ENCODE measurements around the gene APBB2.

Gene APBB2

DNA sequence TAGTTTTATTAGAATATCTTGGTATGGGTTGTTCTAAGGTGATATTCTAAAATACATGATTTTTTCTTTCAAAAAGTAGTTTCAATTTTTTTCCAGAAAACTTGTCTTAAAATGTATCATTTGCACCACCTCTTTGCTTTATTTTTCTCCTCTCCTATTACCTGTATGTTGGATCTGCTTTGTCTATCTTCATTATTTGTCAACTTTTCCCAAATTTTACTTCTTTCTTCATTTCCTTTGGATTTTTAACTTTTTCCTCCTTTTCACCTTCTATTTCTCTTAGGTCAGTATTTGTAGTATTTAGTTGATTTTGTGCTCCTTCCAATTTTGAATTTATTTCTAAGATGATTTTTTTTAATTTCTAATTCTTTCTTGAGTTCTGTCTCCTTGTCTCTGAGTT, 169.6 kb downstream of the APBB2 start:
- TF ChIP-seq MYC (IDR thresholded peaks at IDR 0.05; ENCODE audit: low read depth, low read length) (no peak), CTCF (IDR thresholded peaks at IDR 0.05; ENCODE audit: low read depth, low read length) (no peak), POLR2A (IDR thresholded peaks at IDR 0.05; ENCODE audit: extremely low read depth, insufficient read length) (no peak), MAX (IDR thresholded peaks at IDR 0.05; ENCODE audit: low read depth, low read length) (no peak)
- DNase-seq (ENCODE audit: low read depth), result no peak
- H3K4me3 ChIP-seq (ENCODE audit: low read depth, low read length), result no peak overlapping the region

GRCh38 chr4:41044165-41044564, 170.2 kb downstream of the APBB2 start:
- no peak overlapping the region for H3K4me3 ChIP-seq (ENCODE audit: low read depth, low read length)
- TF ChIP-seq MAX (IDR thresholded peaks at IDR 0.05; ENCODE audit: low read depth, low read length) (no peak), MYC (IDR thresholded peaks at IDR 0.05; ENCODE audit: low read depth, low read length) (no peak), POLR2A (IDR thresholded peaks at IDR 0.05; ENCODE audit: extremely low read depth, insufficient read length) (no peak), CTCF (IDR thresholded peaks at IDR 0.05; ENCODE audit: low read depth, low read length) (no peak)
- DNase-seq (ENCODE audit: low read depth), result no peak

DNA sequence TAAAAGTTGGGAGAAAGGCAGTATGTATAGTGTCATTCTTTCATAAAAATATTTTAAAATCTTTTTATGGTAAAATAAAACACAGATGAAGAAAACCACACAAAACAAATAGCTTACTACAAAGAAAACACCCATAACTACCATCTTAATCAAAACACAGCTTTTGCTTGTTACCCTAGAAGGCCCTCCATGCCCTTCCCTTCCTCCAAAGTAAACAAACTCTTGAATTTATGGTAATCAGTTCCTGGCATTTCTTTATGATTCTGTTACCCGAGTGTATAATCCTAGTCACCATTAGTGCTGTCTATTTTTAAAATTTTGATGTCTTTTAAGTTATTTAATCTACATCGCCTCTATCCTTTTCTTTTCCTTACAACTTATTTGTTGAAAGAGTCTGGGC, 170.9 kb downstream of the APBB2 start:
- no peak for TF ChIP-seq MYC (IDR thresholded peaks at IDR 0.05; ENCODE audit: low read depth, low read length)
- TF ChIP-seq CTCF (IDR thresholded peaks at IDR 0.05; ENCODE audit: low read depth, low read length), result no peak
- TF ChIP-seq POLR2A (IDR thresholded peaks at IDR 0.05; ENCODE audit: extremely low read depth, insufficient read length), result no peak
- no peak for TF ChIP-seq MAX (IDR thresholded peaks at IDR 0.05; ENCODE audit: low read depth, low read length)
- H3K4me3 ChIP-seq (ENCODE audit: low read depth, low read length), result no peak overlapping the region
- no peak for DNase-seq (ENCODE audit: low read depth)

GRCh38 chr4:41041551-41041950, 172.8 kb downstream of the APBB2 start:
- TF ChIP-seq POLR2A (IDR thresholded peaks at IDR 0.05; ENCODE audit: extremely low read depth, insufficient read length) (no peak), MAX (IDR thresholded peaks at IDR 0.05; ENCODE audit: low read depth, low read length) (no peak), MYC (IDR thresholded peaks at IDR 0.05; ENCODE audit: low read depth, low read length) (no peak), CTCF (IDR thresholded peaks at IDR 0.05; ENCODE audit: low read depth, low read length) (no peak)
- no peak overlapping the region for H3K4me3 ChIP-seq (ENCODE audit: low read depth, low read length)
- no peak for DNase-seq (ENCODE audit: low read depth)

DNA sequence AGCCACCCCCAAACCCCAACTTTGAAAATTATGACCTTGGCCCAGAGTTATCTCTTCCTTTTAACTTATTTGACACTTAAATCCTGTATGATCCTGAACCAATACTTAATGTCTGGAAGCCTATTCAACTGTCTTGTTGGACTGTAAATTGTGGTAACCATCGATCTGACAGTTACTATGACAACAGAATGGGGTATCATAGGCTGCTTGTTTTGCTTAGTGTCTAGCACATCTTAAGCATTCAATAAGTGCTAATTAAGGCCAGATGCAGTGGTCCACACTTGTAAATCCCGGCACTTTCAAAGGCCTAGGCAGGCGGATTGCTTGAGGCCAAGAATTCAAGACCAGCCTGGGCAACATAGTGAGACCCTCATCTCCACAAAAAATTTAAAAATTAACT, 175.0 kb downstream of the APBB2 start:
- DNase-seq (ENCODE audit: low read depth), result no peak
- no peak for TF ChIP-seq MYC (IDR thresholded peaks at IDR 0.05; ENCODE audit: low read depth, low read length)
- no peak for TF ChIP-seq POLR2A (IDR thresholded peaks at IDR 0.05; ENCODE audit: extremely low read depth, insufficient read length)
- TF ChIP-seq CTCF (IDR thresholded peaks at IDR 0.05; ENCODE audit: low read depth, low read length), result no peak
- TF ChIP-seq MAX (IDR thresholded peaks at IDR 0.05; ENCODE audit: low read depth, low read length), result no peak

GRCh38 chr4:41038304-41038703, 176.0 kb downstream of the APBB2 start:
- no peak for DNase-seq (ENCODE audit: low read depth)
- no peak overlapping the region for H3K4me3 ChIP-seq (ENCODE audit: low read depth, low read length)
- TF ChIP-seq CTCF (IDR thresholded peaks at IDR 0.05; ENCODE audit: low read depth, low read length) (no peak), MAX (IDR thresholded peaks at IDR 0.05; ENCODE audit: low read depth, low read length) (no peak), MYC (IDR thresholded peaks at IDR 0.05; ENCODE audit: low read depth, low read length) (no peak), POLR2A (IDR thresholded peaks at IDR 0.05; ENCODE audit: extremely low read depth, insufficient read length) (no peak)

More for the DNA sequence above, 175.0 kb downstream of the APBB2 start:
- no peak overlapping the region for H3K4me3 ChIP-seq (ENCODE audit: low read depth, low read length)

Data from NB4 (cell line).